Naive thymus-derived CD8-positive, alpha-beta T cell (primary cell): ENCODE measurements around the gene MYADML2. TPM values are rescaled to one million over a fixed set of nuclear protein-coding genes. Genes with fewer than 3 reads are reported as not detected.
A peak's percentile ranks its signal among the peaks of the same experiment; 100 is the strongest.

Source experiments
- ATAC-seq, 2 donors: fragments of 150-1000 bp; cut with Tn5 transposase in 1 of 2; sonication (Bioruptor Pico), chemical (Tn5 transposase) in 1 of 2; 1 replicate in 1 of 2; 2 replicates in 1 of 2; pipeline ENCODE4 v1.10.0; 2021; ENCODE audit warnings: mild to moderate bottlenecking in 2 of 2, moderate library complexity in 2 of 2
- POLR2A ChIA-PET: fragments of 350-600 bp; sonication (Branson Sonifier 250); formaldehyde crosslinking; loops from one replicate; lab custom pipeline; 2021; ENCODE audit warnings: antibody characterized with exemption; lab: Charles Lee
- DNase-seq, 10 donors: peaks; one replicate each; pipeline versions ENCODE4 v3.0.0 to v3.0.0-alpha.2; 2020 to 2022
- H3K27ac Mint-ChIP-seq, 10 donors: one replicate each; pipeline ENCODE4 v1.8.0; 2020 to 2022; ENCODE audit warnings: mild to moderate bottlenecking in 10 of 10, mixed read lengths in 10 of 10, moderate library complexity in 4 of 10, inconsistent platforms in 1 of 10
- H3K27me3 Mint-ChIP-seq, 5 donors: one replicate each; pipeline ENCODE4 v1.8.0; 2021 to 2022; ENCODE audit warnings: mixed read lengths in 5 of 5
- H3K36me3 Mint-ChIP-seq, 3 donors: one replicate each; pipeline ENCODE4 v1.8.0; 2020 to 2022; ENCODE audit warnings: mixed read lengths in 3 of 3, mild to moderate bottlenecking in 2 of 3, inconsistent platforms in 1 of 3
- H3K4me1 Mint-ChIP-seq, 4 donors: one replicate each; pipeline ENCODE4 v1.8.0; 2021 to 2022; ENCODE audit warnings: mixed read lengths in 4 of 4
- H3K4me3 Mint-ChIP-seq, 10 donors: one replicate each; pipeline ENCODE4 v1.8.0; 2020 to 2022; ENCODE audit warnings: mild to moderate bottlenecking in 10 of 10, mixed read lengths in 10 of 10, moderate library complexity in 6 of 10, inconsistent platforms in 1 of 10
- H3K9me3 Mint-ChIP-seq, 9 donors: one replicate each; pipeline ENCODE4 v1.8.0; 2020 to 2022; ENCODE audit warnings: mixed read lengths in 9 of 9, mild to moderate bottlenecking in 3 of 9, inconsistent platforms in 1 of 9, moderate library complexity in 1 of 9
- polyA plus RNA-seq, 3 donors: library from polyadenylated mRNA; unstranded; fragments of 300-500 nt; fragmentation: Illumina TruSeq; gene quantifications; one replicate each; pipeline ENCODE4 v1.2.3, GENCODE V29; 2021
- total RNA-seq, 8 experiments: library from RNA in 2 of 8; stranded (reverse) in 2 of 8; gene quantifications; one replicate each; pipeline ENCODE4 v1.2.3 and lab custom pipeline; 2021 to 2026

Gene MYADML2
- total and polyA plus RNA-seq, 5 experiments from 2014 or later = not detected

GRCh38 chr17:81961521-81962498, 14.8 kb upstream of the MYADML2 start:
- no peaks in the 10 kb centered on the region for H3K9me3 Mint-ChIP-seq
- no peak for ATAC-seq
- POLR2A ChIA-PET = interaction anchor here (1.1 to 3.0 kb wide), 4 partner anchors 14 to 60 kb away, joined by 3 to 61 read pairs (median 4); partner anchors contain the start of genes CENPX and LRRC45
- H3K4me3 Mint-ChIP-seq = peak overlapping the region in 9 of 10 donors; percentile 26 to 71 (median 53)
- peaks cover 0 to 23% (median 14%) of the 10 kb centered on the region in 4 donors for H3K4me1 Mint-ChIP-seq
- DNase-seq = no peak
- H3K36me3 Mint-ChIP-seq = no peaks in the 10 kb centered on the region
- H3K27ac Mint-ChIP-seq = peak overlapping the region in 1 of 10 donors; percentile 40
- H3K27me3 Mint-ChIP-seq = peaks cover 0 to 19% (median 9%) of the 10 kb centered on the region in 5 donors

GRCh38 chr17:81961087-81961511, 14.1 kb upstream of the MYADML2 start, which contains the start of gene NOTUM:
Gene NOTUM (minus strand): TSS chr17:81961187. CDS start chr17:81960909, 278 bp downstream.
- Mint-ChIP-seq H3K4me1 (peaks cover 0 to 17% (median 10%) of the 10 kb centered on the region in 4 donors), H3K4me3 (peak within 1 kb of the TSS in 4 of 10 donors; percentile 26 to 67 (median 48)), H3K36me3 (no peaks in the 10 kb centered on the region), H3K9me3 (no peaks in the 10 kb centered on the region), H3K27ac (peak within 1 kb of the TSS in 1 of 10 donors; percentile 21), H3K27me3 (peaks cover 0 to 19% (median 9%) of the 10 kb centered on the region in 5 donors)
- POLR2A ChIA-PET = interaction anchor here (1.1 to 3.0 kb wide), 4 partner anchors 15 to 60 kb away, joined by 3 to 61 read pairs (median 4); partner anchors contain the start of genes CENPX and LRRC45
- ATAC-seq = no peak
- peak in 1 of 10 donors; percentile 25 for DNase-seq

- H3K27ac Mint-ChIP-seq = peak overlapping the region in 1 of 10 donors; percentile 21
- H3K27me3 Mint-ChIP-seq = peaks cover 0 to 19% (median 9%) of the 10 kb centered on the region in 5 donors
- POLR2A ChIA-PET = interaction anchor here (1.2 to 3.0 kb wide), 5 partner anchors 8 to 70 kb away, joined by 3 to 61 read pairs (median 7); partner anchors contain the start of genes CENPX and LRRC45
- no peaks in the 10 kb centered on the region for H3K36me3 Mint-ChIP-seq
- no peaks in the 10 kb centered on the region for H3K9me3 Mint-ChIP-seq
- peak in 1 of 10 donors; percentile 30 for DNase-seq
- ATAC-seq = peak in 1 of 2 donors; percentile 2
- H3K4me3 Mint-ChIP-seq = peak overlapping the region in 4 of 10 donors; percentile 26 to 67 (median 48)
- H3K4me1 Mint-ChIP-seq = peaks cover 0 to 13% (median 7%) of the 10 kb centered on the region in 4 donors
These were observed 13.3 kb upstream of the MYADML2 start for GRCh38 chr17:81960130-81960958.

- POLR2A ChIA-PET = interaction anchor here (0.5 to 3.0 kb wide), 8 partner anchors 9 to 89 kb away, joined by 3 to 61 read pairs (median 4); partner anchors contain the start of genes CENPX and LRRC45
- no peaks in the 10 kb centered on the region for H3K36me3 Mint-ChIP-seq
- ATAC-seq = peak; percentile 96 to 97
- peak overlapping the region in 5 of 10 donors; percentile 59 to 72 (median 64) for H3K4me3 Mint-ChIP-seq
- H3K4me1 Mint-ChIP-seq = peaks cover 0 to 13% (median 6%) of the 10 kb centered on the region in 4 donors
- H3K27me3 Mint-ChIP-seq = peaks cover 0 to 19% (median 9%) of the 10 kb centered on the region in 5 donors
- H3K9me3 Mint-ChIP-seq = no peaks in the 10 kb centered on the region
- H3K27ac Mint-ChIP-seq = peak overlapping the region in 1 of 10 donors; percentile 57
- DNase-seq = peak; percentile 70 to 92 (median 85)
These were observed 12.5 kb upstream of the MYADML2 start for GRCh38 chr17:81959362-81960129.

GRCh38 chr17:81958633-81959342, 11.8 kb upstream of the MYADML2 start:
- Mint-ChIP-seq H3K36me3 (no peaks in the 10 kb centered on the region), H3K4me3 (peak overlapping the region; percentile 19 to 72 (median 61)), H3K27ac (peak overlapping the region in 1 of 10 donors; percentile 57), H3K27me3 (peaks cover 0 to 19% (median 9%) of the 10 kb centered on the region in 5 donors), H3K4me1 (peaks cover 0 to 6% (median 3%) of the 10 kb centered on the region in 4 donors), H3K9me3 (no peaks in the 10 kb centered on the region)
- DNase-seq (no peak), ATAC-seq (no peak)
- POLR2A ChIA-PET = interaction anchor here (0.5 to 3.0 kb wide), 8 partner anchors 10 to 88 kb away, joined by 3 to 61 read pairs (median 4); partner anchors contain the start of genes CENPX and LRRC45

- POLR2A ChIA-PET = no interaction called here
- DNase-seq = no peak
- ATAC-seq = no peak
- peaks cover 0 to 6% (median 4%) of the 10 kb centered on the region in 4 donors for H3K4me1 Mint-ChIP-seq
- no peaks in the 10 kb centered on the region for H3K9me3 Mint-ChIP-seq
- H3K27ac Mint-ChIP-seq = no peak overlapping the region
- peak overlapping the region in 6 of 10 donors; percentile 10 to 72 (median 24) for H3K4me3 Mint-ChIP-seq
- H3K27me3 Mint-ChIP-seq = peaks cover 0 to 19% (median 9%) of the 10 kb centered on the region in 5 donors
- no peaks in the 10 kb centered on the region for H3K36me3 Mint-ChIP-seq
These were observed 10.8 kb upstream of the MYADML2 start for GRCh38 chr17:81957691-81958432.

- H3K27me3 Mint-ChIP-seq = peaks cover 0 to 14% (median 9%) of the 10 kb centered on the region in 5 donors
These were observed 9.9 kb upstream of the MYADML2 start for GRCh38 chr17:81956607-81957589.

GRCh38 chr17:81955756-81956544, 8.9 kb upstream of the MYADML2 start:
- H3K4me1 Mint-ChIP-seq = peaks cover 4 to 11% (median 8%) of the 10 kb centered on the region in 4 donors
- no peaks in the 10 kb centered on the region for H3K9me3 Mint-ChIP-seq
- H3K36me3 Mint-ChIP-seq = no peaks in the 10 kb centered on the region
- no peak overlapping the region for H3K27ac Mint-ChIP-seq
- no peak for ATAC-seq
- peaks cover 0 to 14% (median 9%) of the 10 kb centered on the region in 5 donors for H3K27me3 Mint-ChIP-seq
- no peak for DNase-seq
- POLR2A ChIA-PET = interaction anchor here (0.5 to 0.9 kb wide), 3 partner anchors 66 to 404 kb away, joined by 3 read pairs; partner anchors contain the start of genes CENPX and FAAP100
- H3K4me3 Mint-ChIP-seq = no peak overlapping the region

More at GRCh38 chr17:81956607-81957589, 9.9 kb upstream of the MYADML2 start:
- POLR2A ChIA-PET = interaction anchor here (0.5 kb wide), 1 partner anchor 238 kb away, joined by 3 read pairs; no protein-coding TSS in a partner anchor
- Mint-ChIP-seq H3K4me1 (peaks cover 1 to 7% (median 5%) of the 10 kb centered on the region in 4 donors), H3K27ac (peak overlapping the region in 1 of 10 donors; percentile 65), H3K4me3 (no peak overlapping the region), H3K9me3 (no peaks in the 10 kb centered on the region), H3K36me3 (no peaks in the 10 kb centered on the region)
- DNase-seq (no peak), ATAC-seq (no peak)
